Measurements from ENCODE around the gene OTUB2. TPM values are rescaled to one million over a fixed set of nuclear protein-coding genes. Genes with fewer than 3 reads are reported as not detected.

The OTUB2 gene
- total RNA-seq, 4 donors from 2014 or later, result 0.47 to 1.7 (median 0.96) TPM

GRCh38 chr14:94089479-94089878, 63.3 kb downstream of the OTUB2 start:
- ATAC-seq (ENCODE audit: low FRiP score) (no peak), DNase-seq (ENCODE audit: low spot score) (no peak)
- TF ChIP-seq, protein P1, sequence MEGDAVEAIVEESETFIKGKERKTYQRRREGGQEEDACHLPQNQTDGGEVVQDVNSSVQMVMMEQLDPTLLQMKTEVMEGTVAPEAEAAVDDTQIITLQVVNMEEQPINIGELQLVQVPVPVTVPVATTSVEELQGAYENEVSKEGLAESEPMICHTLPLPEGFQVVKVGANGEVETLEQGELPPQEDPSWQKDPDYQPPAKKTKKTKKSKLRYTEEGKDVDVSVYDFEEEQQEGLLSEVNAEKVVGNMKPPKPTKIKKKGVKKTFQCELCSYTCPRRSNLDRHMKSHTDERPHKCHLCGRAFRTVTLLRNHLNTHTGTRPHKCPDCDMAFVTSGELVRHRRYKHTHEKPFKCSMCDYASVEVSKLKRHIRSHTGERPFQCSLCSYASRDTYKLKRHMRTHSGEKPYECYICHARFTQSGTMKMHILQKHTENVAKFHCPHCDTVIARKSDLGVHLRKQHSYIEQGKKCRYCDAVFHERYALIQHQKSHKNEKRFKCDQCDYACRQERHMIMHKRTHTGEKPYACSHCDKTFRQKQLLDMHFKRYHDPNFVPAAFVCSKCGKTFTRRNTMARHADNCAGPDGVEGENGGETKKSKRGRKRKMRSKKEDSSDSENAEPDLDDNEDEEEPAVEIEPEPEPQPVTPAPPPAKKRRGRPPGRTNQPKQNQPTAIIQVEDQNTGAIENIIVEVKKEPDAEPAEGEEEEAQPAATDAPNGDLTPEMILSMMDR (IDR thresholded peaks at IDR 0.05), result no peak

- no peak for ATAC-seq (ENCODE audit: low FRiP score)
- no peak for DNase-seq (ENCODE audit: low spot score)
- TF ChIP-seq, protein P1 (IDR thresholded peaks at IDR 0.05), result no peak
Observed at GRCh38 chr14:94093418-94093817, 67.3 kb downstream of the OTUB2 start.

GRCh38 chr14:94097091-94097490, 71.0 kb downstream of the OTUB2 start:
- TF ChIP-seq, protein P1 (IDR thresholded peaks at IDR 0.05), result no peak
- ATAC-seq (ENCODE audit: low FRiP score) (no peak), DNase-seq (ENCODE audit: low spot score) (no peak)

Other genes starting within 250 kb of the OTUB2 start
- gene PRIMA1, start 237.9 kb upstream of the OTUB2 start, total RNA-seq, result 1 to 10 TPM; 1.0 to 4.6 (median 3.0) TPM
- not detected for gene FAM181A, start 99.0 kb upstream of the OTUB2 start, total RNA-seq
- gene ASB2, start 49.8 kb upstream of the OTUB2 start, total RNA-seq, result 1 to 10 TPM in 1 of 4 donors, under 1 TPM in 3; 0.36 to 2.4 (median 0.56) TPM
- not detected for gene CCDC197, start 29.0 kb upstream of the OTUB2 start, total RNA-seq
- 100 to 1,000 TPM; 106 to 215 (median 147) TPM for gene DDX24, start 54.9 kb downstream of the OTUB2 start, total RNA-seq
- gene IFI27L1, start 55.0 kb downstream of the OTUB2 start, total RNA-seq, result 10 to 100 TPM in 3 of 4 donors, 1 to 10 TPM in 1; 9.2 to 28.6 (median 13.1) TPM
- 1,000 to 10,000 TPM in 1 of 4 donors, 100 to 1,000 TPM in 3; 285 to 1,264 (median 308) TPM for gene IFI27, start 84.4 kb downstream of the OTUB2 start, total RNA-seq
- 100 to 1,000 TPM in 1 of 4 donors, 10 to 100 TPM in 3; 43.2 to 109 (median 47.7) TPM for gene IFI27L2, start 103.3 kb downstream of the OTUB2 start, total RNA-seq
- gene PPP4R4, start 148.0 kb downstream of the OTUB2 start, total RNA-seq, result 1 to 10 TPM in 2 of 4 donors, under 1 TPM in 2; 0.25 to 2.0 (median 1.1) TPM

Data from omental fat pad (tissue), 4 donors.